ENCODE data around the gene SDR39U1. TPM values are rescaled to one million over a fixed set of nuclear protein-coding genes. Genes with fewer than 3 reads are reported as not detected.

The SDR39U1 gene
- total RNA-seq, 2 experiments from 2014 or later: 43.6 to 55.5 TPM

GRCh38 chr14:24463884-24464785 is 21.6 kb upstream of the SDR39U1 start:
- POLR2A ChIA-PET: interaction anchor here (0.7 kb wide), 1 partner anchor 22 kb away, joined by 4 read pairs; no protein-coding TSS in a partner anchor
- no peaks in the 10 kb centered on the region for H3K27me3 Mint-ChIP-seq
- intact Hi-C loops (cut with micrococcal nuclease): no loop called here
- CTCF ChIA-PET: interaction anchor here (1.0 kb wide), 1 partner anchor 131 kb away, joined by 3 read pairs; no protein-coding TSS in a partner anchor
- no peak overlapping the region for H3K4me3 Mint-ChIP-seq
- H3K4me1 Mint-ChIP-seq (ENCODE audit: low read depth): peaks cover 17% of the 10 kb centered on the region
- TF ChIP-seq CTCF (IDR thresholded peaks at IDR 0.05): no peak
- DNase-seq (no peak), ATAC-seq (no peak)
- no peaks in the 10 kb centered on the region for H3K9me3 Mint-ChIP-seq
- no peak overlapping the region for H3K27ac Mint-ChIP-seq
- H3K36me3 Mint-ChIP-seq (ENCODE audit: low read depth): peaks cover 3% of the 10 kb centered on the region

- intact Hi-C loops (cut with micrococcal nuclease): no loop called here
- Mint-ChIP-seq H3K27me3 (no peaks in the 10 kb centered on the region), H3K4me1 (ENCODE audit: low read depth) (peaks cover 17% of the 10 kb centered on the region), H3K27ac (no peak overlapping the region), H3K9me3 (no peaks in the 10 kb centered on the region), H3K4me3 (no peak overlapping the region), H3K36me3 (ENCODE audit: low read depth) (peaks cover 3% of the 10 kb centered on the region)
- no peak for ATAC-seq
- no peak for TF ChIP-seq CTCF (IDR thresholded peaks at IDR 0.05)
- CTCF ChIA-PET: no interaction called here
- POLR2A ChIA-PET: no interaction called here
- no peak for DNase-seq
These were observed 20.7 kb upstream of the SDR39U1 start for GRCh38 chr14:24463017-24463883.

- CTCF ChIA-PET: no interaction called here
- peaks cover 17% of the 10 kb centered on the region for H3K4me1 Mint-ChIP-seq (ENCODE audit: low read depth)
- TF ChIP-seq CTCF (IDR thresholded peaks at IDR 0.05): no peak
- no peaks in the 10 kb centered on the region for H3K9me3 Mint-ChIP-seq
- intact Hi-C loops (cut with micrococcal nuclease): no loop called here
- ATAC-seq: no peak
- no peaks in the 10 kb centered on the region for H3K27me3 Mint-ChIP-seq
- H3K36me3 Mint-ChIP-seq (ENCODE audit: low read depth): peaks cover 3% of the 10 kb centered on the region
- H3K27ac Mint-ChIP-seq: no peak overlapping the region
- POLR2A ChIA-PET: no interaction called here
- H3K4me3 Mint-ChIP-seq: no peak overlapping the region
- DNase-seq: no peak
These were observed 18.8 kb upstream of the SDR39U1 start for GRCh38 chr14:24461336-24461735.

GRCh38 chr14:24459331-24459730 is 16.8 kb upstream of the SDR39U1 start:
- no peak for ATAC-seq
- H3K9me3 Mint-ChIP-seq: no peaks in the 10 kb centered on the region
- H3K27me3 Mint-ChIP-seq: no peaks in the 10 kb centered on the region
- H3K4me1 Mint-ChIP-seq (ENCODE audit: low read depth): peaks cover 6% of the 10 kb centered on the region
- ChIA-PET POLR2A (no interaction called here), CTCF (interaction anchor here (1.2 kb wide), 1 partner anchor 126 kb away, joined by 5 read pairs; no protein-coding TSS in a partner anchor)
- DNase-seq: no peak
- no peaks in the 10 kb centered on the region for H3K36me3 Mint-ChIP-seq (ENCODE audit: low read depth)
- intact Hi-C loops (cut with micrococcal nuclease): no loop called here
- H3K27ac Mint-ChIP-seq: no peak overlapping the region
- H3K4me3 Mint-ChIP-seq: no peak overlapping the region
- TF ChIP-seq CTCF (IDR thresholded peaks at IDR 0.05): no peak

All from activated CD8-positive, alpha-beta T cell treated with anti-CD3 and anti-CD28 coated beads for 36 hours (primary cell).